Lower leg skin (tissue), 3 donors: ENCODE data around the gene WDR81.

Source experiments
- POLR2A ChIP-seq, 2 donors: fragments of 450-650 bp; IDR thresholded peaks; one replicate each; pipeline ENCODE4 v1.6.1; 2016 to 2017; ENCODE audit warnings: antibody characterized with exemption in 2 of 2, mild to moderate bottlenecking in 1 of 2, moderate library complexity in 1 of 2
- TF ChIP-seq, protein P1 (sequence below), 3 donors: fragments of 450-650 bp; IDR thresholded peaks; one replicate each; pipeline ENCODE4 v1.5.1; 2016; ENCODE audit warnings: antibody characterized with exemption in 3 of 3, mild to moderate bottlenecking in 3 of 3, moderate library complexity in 2 of 3

DNA sequence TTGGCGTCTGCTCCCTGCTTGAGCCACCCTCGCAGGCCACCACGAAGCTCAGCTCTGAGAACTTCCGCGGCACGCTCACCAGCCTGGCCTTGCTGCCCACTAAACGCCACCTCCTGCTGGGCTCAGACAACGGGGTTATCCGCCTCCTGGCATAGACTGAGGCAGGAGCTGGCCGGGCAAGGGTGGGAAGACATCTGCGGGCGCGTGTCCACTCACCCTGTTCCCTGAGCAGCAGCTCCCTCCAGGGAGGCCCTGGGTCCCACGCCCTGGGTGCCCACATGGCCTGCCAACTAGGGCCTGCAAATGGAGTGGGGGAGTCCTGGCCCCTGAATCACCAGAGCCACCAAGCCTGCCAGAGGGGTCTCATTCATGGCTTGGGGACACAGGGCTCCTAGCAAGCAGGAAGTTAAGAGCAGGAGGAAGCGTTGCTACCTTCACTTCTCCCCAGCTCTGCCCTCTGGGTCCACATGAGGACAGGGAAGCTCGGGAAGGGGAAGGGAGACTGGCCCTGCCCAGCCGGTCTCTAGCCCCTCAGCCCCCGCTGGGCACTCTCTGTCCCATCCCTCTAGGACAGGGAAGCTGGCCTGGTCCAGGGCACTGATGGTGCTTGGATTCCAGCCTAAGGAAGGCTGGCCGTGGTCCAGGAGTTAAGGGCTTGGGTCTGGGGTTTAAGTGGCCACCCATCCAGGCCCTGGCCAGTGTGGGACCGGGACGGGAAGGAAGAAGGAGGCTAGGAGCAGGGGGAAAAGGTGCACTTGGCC, 13.2 kb downstream of the WDR81 start:
- TF ChIP-seq, protein P1, sequence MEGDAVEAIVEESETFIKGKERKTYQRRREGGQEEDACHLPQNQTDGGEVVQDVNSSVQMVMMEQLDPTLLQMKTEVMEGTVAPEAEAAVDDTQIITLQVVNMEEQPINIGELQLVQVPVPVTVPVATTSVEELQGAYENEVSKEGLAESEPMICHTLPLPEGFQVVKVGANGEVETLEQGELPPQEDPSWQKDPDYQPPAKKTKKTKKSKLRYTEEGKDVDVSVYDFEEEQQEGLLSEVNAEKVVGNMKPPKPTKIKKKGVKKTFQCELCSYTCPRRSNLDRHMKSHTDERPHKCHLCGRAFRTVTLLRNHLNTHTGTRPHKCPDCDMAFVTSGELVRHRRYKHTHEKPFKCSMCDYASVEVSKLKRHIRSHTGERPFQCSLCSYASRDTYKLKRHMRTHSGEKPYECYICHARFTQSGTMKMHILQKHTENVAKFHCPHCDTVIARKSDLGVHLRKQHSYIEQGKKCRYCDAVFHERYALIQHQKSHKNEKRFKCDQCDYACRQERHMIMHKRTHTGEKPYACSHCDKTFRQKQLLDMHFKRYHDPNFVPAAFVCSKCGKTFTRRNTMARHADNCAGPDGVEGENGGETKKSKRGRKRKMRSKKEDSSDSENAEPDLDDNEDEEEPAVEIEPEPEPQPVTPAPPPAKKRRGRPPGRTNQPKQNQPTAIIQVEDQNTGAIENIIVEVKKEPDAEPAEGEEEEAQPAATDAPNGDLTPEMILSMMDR (IDR thresholded peaks at IDR 0.05) = no peak
- no peak for TF ChIP-seq POLR2A (IDR thresholded peaks at IDR 0.05)
